SK-N-MC (cell line): ENCODE results near the gene BRPF3.

Experiments
- EZH2 ChIP-seq: fragments of 200-600 bp; sonication (generic); IDR thresholded peaks from one replicate; pipeline ENCODE4 v1.6.1; 2017; ENCODE audit warnings: antibody characterized with exemption
- FOXP2 ChIP-seq: optimal IDR thresholded peaks from 2 replicates; pipeline ENCODE3; 2011; ENCODE audit warnings: mild to moderate bottlenecking, moderate library complexity; ENCODE audit not compliant: insufficient read depth; ENCODE audit errors: extremely low read length, control extremely low read depth
- POLR2AphosphoS5 ChIP-seq: IDR thresholded peaks from 2 replicates; pipeline ENCODE4 v1.6.1; 2012; ENCODE audit warnings: mild to moderate bottlenecking, low read depth, low read length, borderline replicate concordance

GRCh38 chr6:36221674-36222073 is 25.1 kb downstream of the BRPF3 start:
- TF ChIP-seq POLR2AphosphoS5 (no peak), EZH2 (no peak), FOXP2 (no peak)
